Right hindlimb (tissue), 1 donor: ENCODE data around the gene BMP2K.

ENCODE experiments used
- DNase-seq: peaks from one replicate; pipeline ENCODE4 v3.0.0-alpha.2; 2018

BMP2K gene

GRCh38 chr4:78776079-78776728 is at the start of gene BMP2K:
TSS of gene BMP2K (plus strand) at chr4:78776350. CDS start at chr4:78776544, 194 bp downstream.
- peak; percentile 93 for DNase-seq

- DNase-seq: no peak
These were observed 49.6 kb upstream of the BMP2K start for GRCh38 chr4:78726546-78726945.

- DNase-seq: no peak
These were observed 43.6 kb upstream of the BMP2K start for GRCh38 chr4:78732332-78733104.

GRCh38 chr4:78734441-78735162 is 41.5 kb upstream of the BMP2K start:
- DNase-seq: no peak

- DNase-seq: no peak
These were observed 40.5 kb upstream of the BMP2K start for GRCh38 chr4:78735697-78736096.

GRCh38 chr4:78737035-78737434 is 39.1 kb upstream of the BMP2K start:
- no peak for DNase-seq

GRCh38 chr4:78737973-78738372 is 38.2 kb upstream of the BMP2K start:
- DNase-seq: no peak

GRCh38 chr4:78742300-78742699 is 33.9 kb upstream of the BMP2K start:
- no peak for DNase-seq

GRCh38 chr4:78747475-78747922 is 28.7 kb upstream of the BMP2K start:
- DNase-seq: no peak

- no peak for DNase-seq
These were observed 27.8 kb upstream of the BMP2K start for GRCh38 chr4:78748381-78748780.

- no peak for DNase-seq
These were observed 26.7 kb upstream of the BMP2K start for GRCh38 chr4:78749258-78749971.

GRCh38 chr4:78749972-78750727 is 26.0 kb upstream of the BMP2K start:
- no peak for DNase-seq

- DNase-seq: no peak
These were observed 23.1 kb upstream of the BMP2K start for GRCh38 chr4:78753091-78753490.

- no peak for DNase-seq
These were observed 21.3 kb upstream of the BMP2K start for GRCh38 chr4:78754872-78755271.

GRCh38 chr4:78756137-78756536 is 20.0 kb upstream of the BMP2K start:
- no peak for DNase-seq

GRCh38 chr4:78756776-78757175 is 19.4 kb upstream of the BMP2K start:
- no peak for DNase-seq

GRCh38 chr4:78757574-78757973 is 18.6 kb upstream of the BMP2K start:
- DNase-seq: no peak

- DNase-seq: no peak
These were observed 18.1 kb upstream of the BMP2K start for GRCh38 chr4:78758085-78758484.

GRCh38 chr4:78762529-78762928 is 13.6 kb upstream of the BMP2K start:
- DNase-seq: no peak

GRCh38 chr4:78763251-78763650 is 12.9 kb upstream of the BMP2K start:
- no peak for DNase-seq

- no peak for DNase-seq
These were observed 12.3 kb upstream of the BMP2K start for GRCh38 chr4:78763763-78764387.

- DNase-seq: no peak
These were observed 11.6 kb upstream of the BMP2K start for GRCh38 chr4:78764498-78764961.
